GM21528 (cell line): Measurements from ENCODE around the gene TPST2.
"Not testable (repeated sequence)": the region's sequence is repeated elsewhere in the genome, so short reads cannot be mapped to it uniquely, and the experiment has no call there.

Experiments used
- ATAC-seq: cut with Tn5 transposase; IDR thresholded peaks from one replicate; pipeline ENCODE4 v1.9.1; 2021; ENCODE audit warnings: mild to moderate bottlenecking, moderate library complexity; ENCODE audit not compliant: unreplicated experiment, low FRiP score

The TPST2 gene

GRCh38 chr22:26589845-26590736 is at the start of gene TPST2:
Gene TPST2 (minus strand): TSS chr22:26590132. CDS start chr22:26541630, 48,502 bp downstream.
- peak; percentile 61 for ATAC-seq

- ATAC-seq, result no peak
Measured at GRCh38 chr22:26636296-26636695, 46.4 kb upstream of the TPST2 start.

- no peak for ATAC-seq
Measured at GRCh38 chr22:26635117-26635516, 45.2 kb upstream of the TPST2 start.

- no peak for ATAC-seq
Measured at GRCh38 chr22:26634189-26634588, 44.3 kb upstream of the TPST2 start.

- no peak for ATAC-seq
Measured at GRCh38 chr22:26632422-26633155, 42.7 kb upstream of the TPST2 start.

GRCh38 chr22:26631282-26631681 is 41.4 kb upstream of the TPST2 start:
- ATAC-seq, result no peak

- no peak for ATAC-seq
Measured at GRCh38 chr22:26629988-26630761, 40.2 kb upstream of the TPST2 start.

GRCh38 chr22:26624803-26625202 is 34.9 kb upstream of the TPST2 start:
- no peak for ATAC-seq

GRCh38 chr22:26623984-26624383 is 34.1 kb upstream of the TPST2 start:
- ATAC-seq, result no peak

GRCh38 chr22:26621663-26622062 is 31.7 kb upstream of the TPST2 start, which contains the start of gene CRYBA4:
Gene CRYBA4 (plus strand): TSS chr22:26621963. CDS start chr22:26622597, 634 bp downstream.
- ATAC-seq, result no peak

- no peak for ATAC-seq
Measured at GRCh38 chr22:26620197-26620596, 30.3 kb upstream of the TPST2 start.

GRCh38 chr22:26619510-26619909 is 29.6 kb upstream of the TPST2 start:
- ATAC-seq, result no peak

GRCh38 chr22:26618455-26618854 is 28.5 kb upstream of the TPST2 start:
- no peak for ATAC-seq

GRCh38 chr22:26617271-26618199 is 27.6 kb upstream of the TPST2 start, which contains the start of gene CRYBB1:
Gene CRYBB1 (minus strand): TSS chr22:26618027. CDS start chr22:26616319, 1,708 bp downstream.
- ATAC-seq, result no peak

GRCh38 chr22:26616650-26617049 is 26.7 kb upstream of the TPST2 start:
- no peak for ATAC-seq

GRCh38 chr22:26615830-26616435 is 26.0 kb upstream of the TPST2 start:
- ATAC-seq, result no peak

- ATAC-seq, result no peak
Measured at GRCh38 chr22:26615149-26615548, 25.2 kb upstream of the TPST2 start.

GRCh38 chr22:26614322-26614721 is 24.4 kb upstream of the TPST2 start:
- no peak for ATAC-seq

- ATAC-seq, result not testable (repeated sequence)
Measured at GRCh38 chr22:26613753-26614152, 23.8 kb upstream of the TPST2 start.
